Ectodermal cell (in vitro differentiated cells): ENCODE measurements around the gene SRRT.
A peak's percentile ranks its signal among the peaks of the same experiment; 100 is the strongest.

Experiments used
- H3K27ac ChIP-seq: 2 replicates; pipeline ENCODE4 v1.7.0; 2013; ENCODE audit warnings: mild to moderate bottlenecking, low read depth, low read length; ENCODE audit not compliant: insufficient read depth, poor library complexity, severe bottlenecking
- H3K27me3 ChIP-seq: 2 replicates; pipeline ENCODE4 v1.7.0; 2013; ENCODE audit warnings: mild to moderate bottlenecking, low read length; ENCODE audit not compliant: insufficient read depth, control insufficient read depth, poor library complexity, severe bottlenecking
- H3K36me3 ChIP-seq: one replicate; pipeline ENCODE4 v1.7.0; 2013; ENCODE audit warnings: low read length; ENCODE audit not compliant: control insufficient read depth, insufficient read depth
- H3K4me1 ChIP-seq: one replicate; pipeline ENCODE4 v1.7.0; 2013; ENCODE audit warnings: low read length; ENCODE audit not compliant: control insufficient read depth, insufficient read depth
- H3K4me3 ChIP-seq: 2 replicates; pipeline ENCODE4 v1.7.0; 2013; ENCODE audit warnings: low read depth, low read length, control low read depth; ENCODE audit not compliant: insufficient read depth
- H3K9me3 ChIP-seq: 2 replicates; pipeline ENCODE4 v1.7.0; 2013; ENCODE audit warnings: mild to moderate bottlenecking, low read length, moderate library complexity; ENCODE audit not compliant: control insufficient read depth
- WGBS, 2 experiments: methylation state at CpG; one replicate each; pipeline ENCODE4 v1.1.7; 2013; ENCODE audit warnings: missing lambda C conversion rate in 2 of 2; 5-methylcytosine and 5-hydroxymethylcytosine counted together

The SRRT gene

GRCh38 chr7:100881136-100881535 lies 6.2 kb downstream of the SRRT start:
- Histone ChIP-seq H3K4me3 (no peak overlapping the region), H3K27me3 (no peaks in the 10 kb centered on the region), H3K9me3 (no peaks in the 10 kb centered on the region), H3K4me1 (peaks cover 8% of the 10 kb centered on the region), H3K36me3 (peaks cover 56% of the 10 kb centered on the region), H3K27ac (no peak overlapping the region)
- 94 to 97% methylated on average over 20 of the region's 20 CpGs for WGBS, 2 experiments

GRCh38 chr7:100882201-100882600 lies 7.3 kb downstream of the SRRT start:
- no peak overlapping the region for H3K4me3 ChIP-seq
- peaks cover 60% of the 10 kb centered on the region for H3K36me3 ChIP-seq
- H3K4me1 ChIP-seq, result no peaks in the 10 kb centered on the region
- no peaks in the 10 kb centered on the region for H3K27me3 ChIP-seq
- 95 to 96% methylated on average over 9 of the region's 9 CpGs for WGBS, 2 experiments
- no peak overlapping the region for H3K27ac ChIP-seq
- H3K9me3 ChIP-seq, result no peaks in the 10 kb centered on the region

GRCh38 chr7:100882785-100883526 lies 8.1 kb downstream of the SRRT start:
- Histone ChIP-seq H3K4me3 (no peak overlapping the region), H3K27me3 (no peaks in the 10 kb centered on the region), H3K9me3 (no peaks in the 10 kb centered on the region), H3K4me1 (no peaks in the 10 kb centered on the region), H3K36me3 (peaks cover 63% of the 10 kb centered on the region), H3K27ac (no peak overlapping the region)
- 95 to 97% methylated on average over 24 of the region's 24 CpGs for WGBS, 2 experiments

GRCh38 chr7:100884736-100885439 lies 10.0 kb downstream of the SRRT start:
- Histone ChIP-seq H3K9me3 (no peaks in the 10 kb centered on the region), H3K4me3 (no peak overlapping the region), H3K36me3 (peaks cover 61% of the 10 kb centered on the region), H3K27ac (no peak overlapping the region), H3K4me1 (peaks cover 6% of the 10 kb centered on the region), H3K27me3 (no peaks in the 10 kb centered on the region)
- WGBS, 2 experiments, result 95 to 97% methylated on average over 26 to 27 of the region's 29 CpGs

- WGBS, 2 experiments, result 94 to 95% methylated on average over 22 of the region's 22 CpGs
- H3K27me3 ChIP-seq, result no peaks in the 10 kb centered on the region
- peaks cover 6% of the 10 kb centered on the region for H3K4me1 ChIP-seq
- peaks cover 60% of the 10 kb centered on the region for H3K36me3 ChIP-seq
- no peak overlapping the region for H3K27ac ChIP-seq
- H3K9me3 ChIP-seq, result no peaks in the 10 kb centered on the region
- no peak overlapping the region for H3K4me3 ChIP-seq
Observed at GRCh38 chr7:100885440-100886141, 10.7 kb downstream of the SRRT start.

GRCh38 chr7:100886142-100886935 lies 11.4 kb downstream of the SRRT start:
- Histone ChIP-seq H3K4me1 (peaks cover 6% of the 10 kb centered on the region), H3K4me3 (no peak overlapping the region), H3K27ac (no peak overlapping the region), H3K9me3 (no peaks in the 10 kb centered on the region), H3K27me3 (no peaks in the 10 kb centered on the region), H3K36me3 (peaks cover 54% of the 10 kb centered on the region)
- WGBS, 2 experiments, result 94 to 95% methylated on average over 27 of the region's 27 CpGs

- 93 to 95% methylated on average over 25 of the region's 25 CpGs for WGBS, 2 experiments
- H3K27ac ChIP-seq, result no peak overlapping the region
- H3K4me1 ChIP-seq, result peaks cover 6% of the 10 kb centered on the region
- H3K4me3 ChIP-seq, result no peak overlapping the region
- H3K36me3 ChIP-seq, result peaks cover 48% of the 10 kb centered on the region
- H3K9me3 ChIP-seq, result no peaks in the 10 kb centered on the region
- H3K27me3 ChIP-seq, result no peaks in the 10 kb centered on the region
Observed at GRCh38 chr7:100886936-100887515, 12.1 kb downstream of the SRRT start.

GRCh38 chr7:100887516-100888290 lies 12.8 kb downstream of the SRRT start:
- no peaks in the 10 kb centered on the region for H3K9me3 ChIP-seq
- peaks cover 41% of the 10 kb centered on the region for H3K36me3 ChIP-seq
- H3K4me1 ChIP-seq, result peaks cover 6% of the 10 kb centered on the region
- no peak overlapping the region for H3K27ac ChIP-seq
- WGBS, 2 experiments, result 89 to 92% methylated on average over 20 to 21 of the region's 21 CpGs
- no peak overlapping the region for H3K4me3 ChIP-seq
- no peaks in the 10 kb centered on the region for H3K27me3 ChIP-seq

- Histone ChIP-seq H3K4me1 (peaks cover 6% of the 10 kb centered on the region), H3K9me3 (no peaks in the 10 kb centered on the region), H3K4me3 (peak overlapping the region; percentile 60), H3K36me3 (peaks cover 34% of the 10 kb centered on the region), H3K27me3 (no peaks in the 10 kb centered on the region), H3K27ac (no peak overlapping the region)
- WGBS, 2 experiments, result 85 to 86% methylated on average over 18 of the region's 18 CpGs
Observed at GRCh38 chr7:100888291-100888987, 13.5 kb downstream of the SRRT start.
